Measurements from ENCODE around the gene VPS11. TPM values are rescaled to one million over a fixed set of nuclear protein-coding genes. Genes with fewer than 3 reads are reported as not detected.
A peak's percentile ranks its signal among the peaks of the same experiment; 100 is the strongest.
"Not testable (repeated sequence)": the region's sequence is repeated elsewhere in the genome, so short reads cannot be mapped to it uniquely, and the experiment has no call there.

VPS11 gene
- total RNA-seq, 2 experiments from 2014 or later, result 20.5 to 25.4 TPM

DNA sequence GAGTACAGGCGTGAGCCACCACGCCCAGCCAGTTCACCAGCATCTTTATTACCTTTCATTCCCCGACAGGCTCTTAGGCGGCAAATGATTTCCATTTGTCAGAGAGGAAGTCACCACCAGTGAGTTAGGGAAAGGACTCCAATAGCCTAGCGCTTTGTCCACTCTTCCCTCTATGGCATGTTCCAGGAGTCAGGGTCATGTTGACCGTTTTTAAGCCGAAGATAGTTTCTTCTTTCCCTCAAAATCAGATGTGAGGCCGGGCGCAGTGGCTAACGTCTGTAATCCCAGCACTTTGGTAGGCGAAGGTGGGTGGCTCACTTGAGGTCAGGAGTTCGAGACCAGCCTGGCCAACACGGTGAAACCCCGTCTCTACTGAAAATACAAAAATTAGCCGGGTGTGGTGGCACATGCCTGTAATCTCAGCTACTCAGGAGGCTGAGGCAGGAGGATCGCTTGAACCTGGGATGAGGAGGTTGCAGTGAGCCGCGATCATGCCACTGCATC is 35.6 kb downstream of the VPS11 start:
- CTCF ChIA-PET, result interaction anchor here (1.2 to 3.7 kb wide), 5 partner anchors 18 to 93 kb away, joined by 3 to 20 read pairs (median 9); partner anchors contain the start of genes HINFP, HMBS and VPS11

DNA sequence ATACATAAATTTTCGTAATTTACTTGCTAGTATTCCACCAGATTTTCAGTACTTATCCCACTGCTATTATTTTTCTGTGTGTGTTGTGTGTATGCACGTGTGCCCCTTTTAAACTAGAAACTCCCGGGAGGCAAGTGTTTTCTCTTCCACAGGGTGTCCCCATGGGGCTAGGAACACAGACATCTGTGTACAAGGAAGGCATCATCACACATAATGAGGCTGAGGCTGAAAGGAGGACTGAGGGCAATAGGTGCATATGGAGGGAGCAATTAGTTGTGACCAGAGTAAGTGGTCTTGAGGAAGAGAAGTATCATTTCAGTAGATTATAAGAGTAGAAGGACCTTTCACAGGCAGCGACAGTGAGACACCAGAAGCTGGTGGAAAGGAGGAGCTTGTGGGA is 36.2 kb downstream of the VPS11 start:
- peaks cover 45% of the 10 kb centered on the region for H3K4me1 Mint-ChIP-seq
- H3K27ac Mint-ChIP-seq, result peak overlapping the region; percentile 65
- no peak for DNase-seq
- ChIA-PET POLR2A (interaction anchor here (0.7 kb wide), 1 partner anchor 46 kb away, joined by 3 read pairs; no protein-coding TSS in a partner anchor), CTCF (no interaction called here)
- no peak for ATAC-seq
- H3K36me3 Mint-ChIP-seq (ENCODE audit: low read depth), result peaks cover 13% of the 10 kb centered on the region
- no peaks in the 10 kb centered on the region for H3K9me3 Mint-ChIP-seq (ENCODE audit: low read depth)
- peak overlapping the region; percentile 15 for H3K4me3 Mint-ChIP-seq
- intact Hi-C loops (cut with DNase I, micrococcal nuclease), result loop anchor here in 1 of 2 experiments (2.0 kb wide), 1 partner anchor 85 kb away; the partner anchor contains the start of genes RPS25 and TRAPPC4
- no peaks in the 10 kb centered on the region for H3K27me3 Mint-ChIP-seq

More for the DNA sequence above, 35.6 kb downstream of the VPS11 start:
- peak overlapping the region; percentile 95 for H3K4me3 Mint-ChIP-seq
- H3K27me3 Mint-ChIP-seq; ATAC-seq; DNase-seq; H3K9me3 Mint-ChIP-seq (ENCODE audit: low read depth): not testable (repeated sequence)
- peak overlapping the region; percentile 100 for H3K27ac Mint-ChIP-seq
- intact Hi-C loops (cut with DNase I, micrococcal nuclease), result loop anchor here in 1 of 2 experiments (2.0 kb wide), 1 partner anchor 84 kb away; the partner anchor contains the start of genes RPS25 and TRAPPC4
- H3K4me1 Mint-ChIP-seq, result peaks cover 43% of the 10 kb centered on the region
- H3K36me3 Mint-ChIP-seq (ENCODE audit: low read depth), result peaks cover 16% of the 10 kb centered on the region
- POLR2A ChIA-PET, result interaction anchor here (1.2 to 1.6 kb wide), 5 partner anchors 10 to 66 kb away, joined by 3 to 18 read pairs (median 7); partner anchors contain the start of gene HMBS

- CTCF ChIA-PET, result interaction anchor here (0.6 to 1.7 kb wide), 18 partner anchors 9 to 1932 kb away, joined by 3 to 9 read pairs (median 4); partner anchors contain the start of genes HINFP and VPS11
These were observed 39.2 kb downstream of the VPS11 start, which contains the start of gene C2CD2L for GRCh38 chr11:119106564-119107537. Gene C2CD2L, plus strand, starts transcription at chr11:119107344. Its CDS starts 398 bp downstream, at chr11:119107742.

GRCh38 chr11:119107538-119108145 is 40.0 kb downstream of the VPS11 start:
- Mint-ChIP-seq H3K4me3 (peak overlapping the region; percentile 89), H3K9me3 (ENCODE audit: low read depth) (no peaks in the 10 kb centered on the region), H3K36me3 (ENCODE audit: low read depth) (peaks cover 16% of the 10 kb centered on the region), H3K4me1 (peaks cover 42% of the 10 kb centered on the region), H3K27ac (peak overlapping the region; percentile 89), H3K27me3 (no peaks in the 10 kb centered on the region)
- ChIA-PET POLR2A (interaction anchor here (0.5 to 2.1 kb wide), 6 partner anchors 13 to 40 kb away, joined by 4 to 26 read pairs (median 8); partner anchors contain the start of genes HINFP and VPS11), CTCF (interaction anchor here (0.8 to 1.7 kb wide), 7 partner anchors 12 to 231 kb away, joined by 3 to 9 read pairs (median 6); partner anchors contain the start of genes HINFP and VPS11)
- peak; percentile 9 for ATAC-seq
- intact Hi-C loops (cut with DNase I, micrococcal nuclease), result loop anchor here (1.0 to 5.0 kb wide), 9 partner anchors 12 to 315 kb away; partner anchors contain the start of genes HINFP (in 2 of the 2), CBL (in 1 of the 2), DDX6 (in 1 of the 2) and HMBS (in 1 of the 2)
- peak; percentile 36 for DNase-seq

More at GRCh38 chr11:119106564-119107537, 39.2 kb downstream of the VPS11 start, which contains the start of gene C2CD2L:
- H3K27me3 Mint-ChIP-seq, result no peaks in the 10 kb centered on the region
- peaks cover 46% of the 10 kb centered on the region for H3K4me1 Mint-ChIP-seq
- H3K27ac Mint-ChIP-seq, result peak within 1 kb of the TSS; percentile 94
- H3K4me3 Mint-ChIP-seq, result peak within 1 kb of the TSS; percentile 89
- intact Hi-C loops (cut with DNase I, micrococcal nuclease), result loop anchor here (1.0 to 5.0 kb wide), 9 partner anchors 12 to 315 kb away; partner anchors contain the start of genes HINFP (in 2 of the 2), CBL (in 1 of the 2), DDX6 (in 1 of the 2) and HMBS (in 1 of the 2)
- ATAC-seq (peak; percentile 87), DNase-seq (peak; percentile 95)
- H3K36me3 Mint-ChIP-seq (ENCODE audit: low read depth), result peaks cover 15% of the 10 kb centered on the region
- POLR2A ChIA-PET, result interaction anchor here (0.5 to 1.8 kb wide), 9 partner anchors 12 to 403 kb away, joined by 3 to 26 read pairs (median 5); partner anchors contain the start of genes HINFP, NLRX1, RPS25 and TRAPPC4
- H3K9me3 Mint-ChIP-seq (ENCODE audit: low read depth), result no peaks in the 10 kb centered on the region

DNA sequence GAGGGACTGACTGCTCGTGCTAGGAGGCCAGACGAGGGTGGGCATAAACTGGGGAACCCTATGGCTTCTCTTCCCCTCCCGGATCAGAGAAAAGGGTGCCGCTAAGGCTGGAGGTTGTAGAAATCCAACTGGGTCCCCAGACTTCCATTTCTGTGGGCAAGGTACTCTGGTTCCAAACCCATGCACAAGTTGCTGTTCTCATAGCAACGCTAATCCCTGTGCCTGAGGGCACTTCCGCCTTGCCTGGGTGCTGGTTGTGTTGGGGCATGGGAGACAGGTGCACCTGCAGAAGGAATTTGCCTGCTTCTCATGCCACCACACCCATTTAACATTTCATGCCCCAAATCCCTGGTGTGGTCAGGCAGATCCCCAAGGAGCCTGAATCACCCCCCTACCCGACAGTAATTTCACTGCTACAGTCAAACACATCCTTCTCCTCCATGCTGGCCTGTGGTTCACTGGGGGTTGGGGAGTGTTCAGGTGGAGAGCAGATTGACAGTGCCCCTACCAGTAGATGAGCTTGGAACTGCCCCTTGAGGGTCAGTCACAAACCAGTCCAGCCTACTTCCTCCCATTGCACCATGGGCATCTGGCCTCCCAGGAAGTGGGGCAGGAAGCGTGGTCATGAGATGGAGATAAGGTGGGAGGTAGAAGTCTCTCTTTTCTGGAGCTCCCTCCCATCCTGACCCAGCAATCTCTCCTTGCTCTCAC is 40.7 kb downstream of the VPS11 start:
- H3K27ac Mint-ChIP-seq, result peak overlapping the region; percentile 89
- no peaks in the 10 kb centered on the region for H3K27me3 Mint-ChIP-seq
- H3K4me3 Mint-ChIP-seq, result peak overlapping the region; percentile 89
- DNase-seq, result peak; percentile 59
- peaks cover 18% of the 10 kb centered on the region for H3K36me3 Mint-ChIP-seq (ENCODE audit: low read depth)
- no peaks in the 10 kb centered on the region for H3K9me3 Mint-ChIP-seq (ENCODE audit: low read depth)
- peak; percentile 40 for ATAC-seq
- peaks cover 39% of the 10 kb centered on the region for H3K4me1 Mint-ChIP-seq
- POLR2A ChIA-PET, result interaction anchor here (1.8 to 2.1 kb wide), 2 partner anchors 13 to 14 kb away, joined by 6 to 10 read pairs; partner anchors contain the start of gene HINFP
- CTCF ChIA-PET, result interaction anchor here (0.7 to 2.6 kb wide), 4 partner anchors 9 to 568 kb away, joined by 3 to 11 read pairs (median 4); a partner anchor contains a TSS
- intact Hi-C loops (cut with DNase I, micrococcal nuclease), result loop anchor here (5.0 kb wide), 2 partner anchors 89 to 316 kb away; partner anchors contain the start of gene DDX6 (in 1 of the 2)

GRCh38 chr11:119108857-119109221 is 41.2 kb downstream of the VPS11 start:
- peak overlapping the region; percentile 89 for H3K4me3 Mint-ChIP-seq
- POLR2A ChIA-PET, result interaction anchor here (2.1 kb wide), 1 partner anchor 14 kb away, joined by 6 read pairs; a partner anchor contains a TSS
- H3K27me3 Mint-ChIP-seq, result no peaks in the 10 kb centered on the region
- peaks cover 40% of the 10 kb centered on the region for H3K4me1 Mint-ChIP-seq
- no peaks in the 10 kb centered on the region for H3K9me3 Mint-ChIP-seq (ENCODE audit: low read depth)
- H3K27ac Mint-ChIP-seq, result peak overlapping the region; percentile 89
- no peak for DNase-seq
- no peak for ATAC-seq
- CTCF ChIA-PET, result interaction anchor here (0.7 to 2.6 kb wide), 4 partner anchors 9 to 568 kb away, joined by 3 to 11 read pairs (median 4); a partner anchor contains a TSS
- peaks cover 22% of the 10 kb centered on the region for H3K36me3 Mint-ChIP-seq (ENCODE audit: low read depth)
- intact Hi-C loops (cut with DNase I, micrococcal nuclease), result loop anchor here (5.0 kb wide), 2 partner anchors 88 to 317 kb away; partner anchors contain the start of gene DDX6 (in 1 of the 2)

GRCh38 chr11:119109843-119110242 is 42.2 kb downstream of the VPS11 start:
- intact Hi-C loops (cut with DNase I, micrococcal nuclease), result loop anchor here (5.0 kb wide), 2 partner anchors 87 to 318 kb away; partner anchors contain the start of gene DDX6 (in 1 of the 2)
- Mint-ChIP-seq H3K9me3 (ENCODE audit: low read depth) (no peaks in the 10 kb centered on the region), H3K4me1 (peaks cover 39% of the 10 kb centered on the region), H3K27me3 (no peaks in the 10 kb centered on the region), H3K36me3 (ENCODE audit: low read depth) (peaks cover 27% of the 10 kb centered on the region), H3K27ac (peak overlapping the region; percentile 67), H3K4me3 (peak overlapping the region; percentile 89)
- no peak for DNase-seq
- ATAC-seq, result no peak
- POLR2A ChIA-PET, result interaction anchor here (0.6 to 2.1 kb wide), 2 partner anchors 13 to 15 kb away, joined by 3 to 6 read pairs; a partner anchor contains a TSS
- CTCF ChIA-PET, result interaction anchor here (0.5 to 2.6 kb wide), 6 partner anchors 15 to 209 kb away, joined by 3 to 11 read pairs (median 3); partner anchors contain the start of gene CBL

DNA sequence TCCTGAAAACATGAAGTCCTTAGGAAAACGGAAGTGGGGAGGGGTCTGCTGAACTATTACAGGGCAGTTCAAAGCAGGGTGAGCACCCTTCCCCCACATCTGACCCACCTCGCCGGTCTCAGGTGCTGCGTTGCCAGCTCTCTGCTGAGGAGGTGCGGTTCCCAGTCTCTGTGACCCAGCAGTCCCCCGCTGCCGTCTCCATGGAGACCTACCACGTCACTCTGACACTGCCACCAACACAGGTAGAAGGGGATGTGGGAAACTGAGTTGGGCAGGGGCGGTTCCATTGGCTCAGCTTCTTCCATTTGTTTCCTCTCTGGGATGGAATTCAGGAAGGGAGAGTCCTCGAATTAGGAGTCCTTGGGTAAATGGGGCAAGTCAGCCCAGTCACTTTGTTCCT is 42.8 kb downstream of the VPS11 start:
- no peak for DNase-seq
- Mint-ChIP-seq H3K36me3 (ENCODE audit: low read depth) (peaks cover 31% of the 10 kb centered on the region), H3K9me3 (ENCODE audit: low read depth) (no peaks in the 10 kb centered on the region), H3K4me3 (no peak overlapping the region), H3K27me3 (no peaks in the 10 kb centered on the region), H3K4me1 (peaks cover 42% of the 10 kb centered on the region), H3K27ac (peak overlapping the region; percentile 67)
- CTCF ChIA-PET, result interaction anchor here (0.6 to 2.6 kb wide), 4 partner anchors 14 to 208 kb away, joined by 3 to 11 read pairs (median 4); a partner anchor contains a TSS
- POLR2A ChIA-PET, result interaction anchor here (0.6 kb wide), 1 partner anchor 68 kb away, joined by 6 read pairs; no protein-coding TSS in a partner anchor
- intact Hi-C loops (cut with DNase I, micrococcal nuclease), result no loop called here
- ATAC-seq, result no peak

DNA sequence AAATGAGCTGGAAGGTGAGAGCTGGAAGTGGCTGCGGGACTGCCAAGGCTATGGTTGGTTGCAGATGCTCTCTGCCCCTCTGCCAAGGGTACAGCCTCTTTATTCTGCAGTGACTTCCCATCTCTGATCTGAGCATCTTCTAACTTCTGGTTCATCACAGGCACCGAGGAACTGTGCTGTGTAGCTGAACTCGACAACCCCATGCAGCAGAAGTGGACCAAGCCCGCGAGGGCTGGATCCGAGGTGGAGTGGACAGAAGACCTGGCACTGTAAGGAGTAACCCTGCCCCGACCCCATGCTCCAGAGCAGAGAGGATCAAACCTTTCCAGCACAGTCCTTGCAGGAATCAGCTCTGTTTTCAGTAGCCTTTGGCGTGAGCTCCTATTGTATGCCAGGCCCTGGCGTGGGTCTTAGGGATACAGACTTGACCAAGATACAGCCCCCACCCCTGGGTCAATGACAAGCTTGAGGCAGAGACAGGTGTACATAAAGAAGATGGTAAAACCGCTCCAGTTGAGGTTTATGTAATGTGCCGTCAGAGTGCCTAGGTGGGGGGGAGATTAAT is 43.8 kb downstream of the VPS11 start:
- Mint-ChIP-seq H3K27ac (peak overlapping the region; percentile 30), H3K4me1 (peaks cover 45% of the 10 kb centered on the region), H3K36me3 (ENCODE audit: low read depth) (peaks cover 41% of the 10 kb centered on the region), H3K27me3 (no peaks in the 10 kb centered on the region), H3K4me3 (no peak overlapping the region), H3K9me3 (ENCODE audit: low read depth) (no peaks in the 10 kb centered on the region)
- CTCF ChIA-PET, result interaction anchor here (0.8 kb wide), 1 partner anchor 213 kb away, joined by 3 read pairs; no protein-coding TSS in a partner anchor
- ATAC-seq (no peak), DNase-seq (no peak)
- POLR2A ChIA-PET, result no interaction called here
- intact Hi-C loops (cut with DNase I, micrococcal nuclease), result no loop called here
